DMS 273 (cell line): ENCODE data around the gene TMIGD1.

Experiments
- DNase-seq: peaks from one replicate; lab custom pipeline; 2025; ENCODE audit not compliant: unreplicated experiment; lab: John Stamatoyannopoulos, UW

The TMIGD1 gene, protein sequence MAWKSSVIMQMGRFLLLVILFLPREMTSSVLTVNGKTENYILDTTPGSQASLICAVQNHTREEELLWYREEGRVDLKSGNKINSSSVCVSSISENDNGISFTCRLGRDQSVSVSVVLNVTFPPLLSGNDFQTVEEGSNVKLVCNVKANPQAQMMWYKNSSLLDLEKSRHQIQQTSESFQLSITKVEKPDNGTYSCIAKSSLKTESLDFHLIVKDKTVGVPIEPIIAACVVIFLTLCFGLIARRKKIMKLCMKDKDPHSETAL

DNA sequence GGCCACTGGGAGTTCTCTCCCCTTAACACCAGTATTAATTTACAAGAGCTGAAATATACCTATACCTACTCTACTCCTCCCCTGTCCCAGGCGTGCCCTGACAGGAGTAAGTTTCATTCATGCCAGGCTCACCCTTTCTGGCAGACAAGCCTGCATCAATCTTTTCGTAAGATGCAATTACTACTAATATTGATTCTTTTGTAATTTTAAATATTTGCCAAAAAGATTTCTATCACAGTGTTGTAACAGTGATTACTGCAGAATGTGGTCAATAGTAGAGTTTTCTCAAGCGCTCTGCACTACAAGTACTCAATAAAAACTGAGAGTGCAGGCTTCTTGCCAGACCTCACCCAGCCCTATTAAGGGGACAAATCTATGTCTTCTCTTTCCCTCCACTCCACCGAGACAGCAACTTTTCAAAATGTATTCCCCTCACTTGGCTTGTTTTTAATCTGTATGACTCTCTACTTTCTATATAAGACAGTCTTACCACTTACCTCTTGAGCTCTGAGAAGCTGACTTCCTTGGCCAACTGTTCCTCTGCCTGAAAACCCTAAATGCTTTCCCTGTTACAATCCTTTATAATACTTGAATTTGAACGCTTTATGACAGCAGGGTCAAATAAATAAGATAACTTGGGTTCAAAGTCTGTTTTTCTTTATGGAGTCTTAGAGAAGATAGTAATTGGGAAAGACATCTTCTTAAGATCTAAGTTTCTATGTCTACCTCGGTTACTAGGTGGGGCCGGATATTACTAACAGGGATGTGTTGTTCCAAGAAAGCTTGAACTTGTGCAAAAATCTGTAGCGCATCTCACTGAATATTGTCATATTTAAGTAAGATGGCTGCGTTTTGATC is at the start of gene TMIGD1:
TSS of gene TMIGD1 (minus strand) at position 555 of the 858 bp plus-strand sequence. CDS start 1,924 bp downstream, outside the sequence.
- no peak for DNase-seq

DNA sequence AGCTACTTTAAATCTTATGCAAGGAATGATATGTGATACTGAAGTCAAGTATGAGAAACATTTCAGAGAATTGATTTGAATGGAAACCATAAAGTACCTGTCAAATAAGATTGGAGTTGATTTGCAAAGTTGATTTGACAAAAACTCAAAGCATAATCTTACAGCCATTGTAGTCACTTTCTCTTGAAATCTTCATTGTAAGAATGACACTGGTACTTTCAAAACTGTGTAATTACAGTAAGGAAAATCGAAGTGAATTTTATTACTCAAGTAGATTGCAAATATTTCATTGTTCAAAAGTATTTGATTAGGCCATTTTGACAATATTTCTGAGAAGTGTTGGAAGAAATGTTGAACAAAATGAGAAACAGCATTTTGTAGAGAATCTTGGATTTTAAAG is 48.5 kb upstream of the TMIGD1 start:
- DNase-seq = no peak

DNA sequence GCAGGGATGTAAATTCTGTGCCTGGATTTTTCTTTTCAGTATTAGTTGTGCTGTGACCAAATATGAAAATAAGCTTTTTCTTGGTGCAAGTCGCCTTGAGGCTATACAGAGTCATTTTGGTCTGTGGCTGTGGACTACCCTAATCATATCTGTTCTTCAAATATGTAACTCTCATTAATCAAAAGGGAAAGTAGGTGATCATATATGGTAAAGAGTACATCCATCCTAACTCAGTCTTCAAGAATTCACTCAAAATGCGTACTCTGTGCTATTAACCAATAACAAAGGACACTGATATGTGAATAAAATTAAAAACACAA is 47.4 kb upstream of the TMIGD1 start:
- DNase-seq = no peak

DNA sequence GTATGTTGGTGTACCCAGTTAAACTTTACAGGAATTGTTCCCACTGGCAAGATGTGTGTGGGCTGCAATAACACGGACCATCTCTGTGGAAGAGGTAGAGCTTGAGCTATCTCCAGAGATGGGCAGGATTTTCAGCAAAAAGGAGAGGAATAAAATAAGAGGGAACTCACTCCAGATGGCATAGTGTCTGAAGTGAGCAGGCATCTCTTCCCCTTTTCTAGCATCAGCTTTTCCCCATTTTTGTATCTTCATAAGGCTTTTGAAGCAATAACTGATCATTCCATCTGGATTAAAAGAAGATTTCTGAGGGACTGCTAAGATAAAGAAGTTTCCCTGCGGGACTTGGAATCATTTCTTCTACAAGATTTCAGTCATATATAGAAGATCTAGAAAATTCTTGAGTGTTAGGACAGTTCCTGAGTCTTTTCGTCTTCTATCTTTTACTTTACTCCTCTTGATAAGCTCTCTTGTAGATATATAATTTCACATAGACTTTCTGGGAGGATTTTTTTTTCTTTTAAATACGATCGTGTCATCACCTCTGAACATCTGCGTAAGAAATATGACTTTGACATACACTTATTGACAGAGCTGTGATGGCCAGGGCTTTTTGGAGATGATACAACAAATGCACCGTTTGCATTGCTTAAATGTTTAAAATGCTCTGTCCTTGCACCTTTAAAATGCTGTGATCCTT is 46.9 kb upstream of the TMIGD1 start:
- DNase-seq = no peak

DNA sequence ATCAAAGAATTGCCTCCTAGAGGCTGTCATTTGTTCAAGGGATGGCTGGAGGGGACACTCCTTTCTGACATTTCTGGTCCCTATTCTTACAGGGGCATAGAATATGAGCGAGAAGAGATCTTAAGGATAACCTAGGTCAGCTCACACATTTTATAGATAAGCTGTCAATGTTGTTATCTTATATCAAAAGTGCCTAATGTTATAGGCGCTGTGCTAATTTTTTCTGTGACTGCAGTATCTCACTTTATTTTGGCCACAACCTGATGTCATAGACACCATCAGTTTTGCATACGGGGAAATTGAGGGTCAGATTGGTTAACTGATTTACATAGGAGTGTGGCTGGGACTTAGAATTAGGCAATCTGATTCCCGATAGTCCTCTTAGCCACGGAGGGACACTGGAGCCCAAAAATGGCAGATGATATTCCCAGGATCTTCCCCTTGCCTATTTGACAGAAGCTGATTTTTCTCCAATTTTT is 46.1 kb upstream of the TMIGD1 start:
- peak; percentile 45 for DNase-seq

DNA sequence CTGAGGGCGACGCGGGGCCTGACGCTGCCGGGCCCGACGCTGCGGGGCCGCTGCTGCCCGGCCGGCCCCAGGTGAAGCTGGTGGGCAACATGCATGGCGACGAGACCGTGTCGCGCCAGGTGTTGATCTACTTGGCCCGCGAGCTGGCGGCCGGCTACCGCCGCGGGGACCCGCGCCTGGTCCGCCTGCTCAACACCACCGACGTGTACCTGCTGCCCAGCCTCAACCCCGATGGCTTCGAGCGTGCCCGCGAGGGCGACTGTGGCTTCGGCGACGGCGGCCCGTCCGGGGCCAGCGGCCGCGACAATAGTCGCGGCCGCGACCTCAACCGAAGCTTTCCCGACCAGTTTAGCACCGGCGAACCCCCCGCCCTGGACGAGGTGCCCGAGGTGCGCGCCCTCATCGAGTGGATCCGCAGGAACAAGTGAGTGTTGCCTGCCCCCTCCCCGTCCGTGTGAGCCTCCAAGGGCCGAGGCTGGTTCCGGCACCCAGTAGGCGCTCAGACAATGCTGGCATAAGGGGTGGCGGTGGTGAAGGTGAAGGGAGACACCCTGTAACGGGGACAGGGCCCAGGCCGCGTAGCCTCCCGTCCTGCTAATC is 45.5 kb upstream of the TMIGD1 start:
- DNase-seq = peak; percentile 59

DNA sequence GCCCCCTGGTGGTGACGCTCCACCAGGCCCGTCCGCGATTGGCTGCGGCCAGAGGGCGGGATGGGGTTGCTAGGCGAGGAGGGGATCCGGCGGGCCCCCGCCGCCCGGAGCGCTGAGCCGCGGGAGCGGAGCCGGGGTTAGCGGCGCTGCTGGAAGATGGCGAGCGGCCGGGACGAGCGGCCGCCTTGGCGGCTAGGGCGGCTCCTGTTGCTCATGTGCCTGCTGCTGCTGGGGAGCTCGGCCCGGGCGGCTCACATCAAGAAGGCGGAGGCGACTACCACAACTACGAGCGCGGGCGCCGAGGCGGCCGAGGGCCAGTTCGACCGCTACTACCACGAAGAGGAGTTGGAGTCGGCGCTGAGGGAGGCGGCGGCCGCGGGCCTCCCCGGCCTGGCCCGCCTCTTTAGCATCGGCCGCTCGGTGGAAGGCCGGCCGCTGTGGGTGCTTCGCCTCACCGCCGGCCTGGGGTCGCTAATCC is 45.0 kb upstream of the TMIGD1 start, which contains the start of gene CPD:
TSS of gene CPD (plus strand) at position 103 of the 478 bp plus-strand sequence. CDS start at position 157, 54 bp downstream.
- DNase-seq = peak; percentile 98

DNA sequence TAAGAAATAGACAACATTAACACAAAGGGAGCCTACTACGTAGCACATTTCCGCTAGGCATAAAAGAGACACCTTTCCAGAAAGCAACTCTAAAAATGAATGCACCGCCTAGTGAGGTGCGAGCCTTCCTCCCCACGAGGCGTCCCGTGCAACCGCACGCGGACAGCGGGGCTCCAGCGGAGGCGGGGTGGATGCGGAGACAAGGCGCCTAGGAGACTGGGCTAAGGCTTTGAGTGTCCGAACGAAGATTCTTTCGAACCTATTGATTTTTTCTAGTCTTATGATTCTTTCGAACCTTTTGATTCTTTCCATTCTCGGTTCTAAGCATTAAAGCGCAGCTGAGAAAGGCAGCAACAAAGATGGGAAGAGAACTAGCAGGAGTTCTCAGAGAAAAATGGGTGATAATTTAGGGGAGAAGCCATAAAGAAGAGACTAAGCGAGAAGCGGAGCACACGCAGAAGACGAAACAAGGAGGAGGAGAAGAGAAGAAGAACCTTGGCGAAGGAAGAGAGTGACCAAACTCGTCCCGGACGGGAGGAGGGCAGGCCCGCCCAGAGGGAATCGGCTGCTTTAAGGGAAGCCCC is 44.5 kb upstream of the TMIGD1 start:
- no peak for DNase-seq

DNA sequence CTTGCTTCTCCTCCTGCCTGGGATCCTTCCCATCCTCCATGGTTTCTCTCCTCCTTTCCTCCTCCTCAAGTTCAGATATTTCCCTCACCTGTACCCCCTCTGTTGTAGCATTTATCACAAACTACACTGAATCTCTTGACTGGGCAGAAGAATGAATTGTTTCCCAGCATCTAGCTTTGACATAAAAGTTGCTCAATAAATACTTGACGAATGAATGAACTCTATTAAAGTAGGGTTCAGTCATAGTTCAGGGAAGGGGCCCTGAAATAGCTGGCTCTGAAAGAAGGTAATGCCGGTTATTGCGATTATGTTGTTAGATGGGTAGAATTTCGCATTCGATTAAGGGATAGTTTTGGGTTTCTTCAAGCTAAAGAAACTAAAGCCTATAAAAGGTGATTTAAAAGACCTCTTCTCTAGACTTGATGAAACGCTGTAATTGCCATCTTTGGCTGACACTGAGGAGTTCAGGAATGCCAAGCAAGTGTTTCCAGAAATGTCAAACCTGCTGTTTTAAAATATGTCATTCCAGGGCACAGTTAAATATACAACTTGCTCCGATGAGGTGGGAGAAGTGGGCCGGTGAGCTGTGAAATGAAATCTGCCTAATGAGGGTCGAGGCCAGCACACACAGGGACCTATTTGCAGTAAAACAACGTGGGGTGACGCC is 43.9 kb upstream of the TMIGD1 start:
- no peak for DNase-seq

DNA sequence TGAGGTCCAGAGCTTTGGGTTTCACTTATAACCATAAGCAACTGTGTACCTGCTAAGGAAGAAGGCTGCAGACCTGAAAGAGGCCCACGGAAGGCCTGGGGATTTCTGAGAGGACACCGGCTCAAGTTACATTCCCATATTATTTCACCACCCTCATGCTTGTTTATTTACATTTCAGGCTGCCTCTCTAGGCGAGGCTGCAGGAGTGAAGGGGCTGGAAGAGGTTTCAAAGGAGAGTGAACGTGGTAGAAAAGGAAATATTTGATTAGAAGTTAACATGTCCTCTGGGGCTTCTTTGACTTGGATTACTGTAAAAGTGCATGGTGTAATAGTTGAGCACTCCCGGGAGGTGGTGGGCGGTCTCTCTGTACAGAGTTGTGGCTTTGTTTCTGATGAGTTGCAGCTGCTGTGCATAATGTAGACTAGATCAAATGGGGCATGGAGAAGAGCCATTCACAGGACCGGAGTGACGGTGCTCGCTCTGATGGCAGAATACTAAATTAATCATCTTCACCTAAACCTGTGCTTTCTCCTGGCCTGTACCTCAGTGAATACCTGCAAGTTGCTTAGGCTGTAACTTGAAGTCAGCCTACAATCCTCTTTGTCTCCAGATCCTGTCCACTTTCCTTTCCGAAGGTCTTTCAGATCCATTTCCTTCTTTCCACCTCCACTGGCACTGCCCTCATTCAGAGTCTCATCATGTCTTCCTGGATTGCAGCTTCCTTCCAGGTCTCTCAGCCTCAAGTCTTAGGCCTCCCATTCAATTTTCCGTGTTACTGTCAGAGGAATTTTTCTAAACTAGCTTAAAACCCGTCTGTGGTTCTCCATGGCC is 43.0 kb upstream of the TMIGD1 start:
- DNase-seq = peak; percentile 65

DNA sequence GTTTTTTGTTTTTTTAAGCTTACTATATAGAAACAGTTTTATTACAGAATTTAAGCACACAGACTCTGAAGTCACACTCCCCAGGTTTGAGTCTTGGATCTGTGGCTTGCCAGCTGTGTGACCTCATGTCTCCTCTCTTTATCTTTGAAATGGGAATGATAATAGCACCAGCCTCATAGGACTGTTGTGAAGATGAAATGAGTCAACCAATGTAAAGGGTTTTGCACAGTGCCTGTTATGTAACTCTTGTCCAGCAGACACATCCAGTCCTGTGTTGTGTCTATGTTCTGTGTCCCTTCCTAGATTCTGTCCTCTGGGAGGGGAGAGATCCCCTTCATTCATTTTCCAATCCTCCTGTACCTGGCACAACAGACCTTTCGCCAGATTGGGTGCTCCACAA is 41.8 kb upstream of the TMIGD1 start:
- no peak for DNase-seq

DNA sequence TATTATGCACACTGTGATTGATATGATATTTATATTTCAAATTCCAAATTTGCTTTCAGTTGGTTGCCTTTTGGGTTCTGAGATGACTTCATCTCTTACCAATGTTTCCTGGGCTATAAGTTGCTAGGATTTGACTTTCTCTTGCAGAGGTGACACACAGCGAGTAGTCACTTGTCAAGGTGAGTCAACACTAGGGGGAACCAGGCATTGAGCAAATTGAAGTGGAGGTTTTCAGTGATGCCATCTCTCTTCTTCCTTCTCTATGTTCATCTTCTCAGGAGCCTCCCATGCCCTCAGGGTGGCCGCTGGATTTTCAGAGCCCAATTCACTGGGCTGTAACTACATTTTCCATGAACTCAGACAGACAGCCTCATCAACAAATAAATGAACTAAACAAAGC is 38.9 kb upstream of the TMIGD1 start:
- DNase-seq = no peak

DNA sequence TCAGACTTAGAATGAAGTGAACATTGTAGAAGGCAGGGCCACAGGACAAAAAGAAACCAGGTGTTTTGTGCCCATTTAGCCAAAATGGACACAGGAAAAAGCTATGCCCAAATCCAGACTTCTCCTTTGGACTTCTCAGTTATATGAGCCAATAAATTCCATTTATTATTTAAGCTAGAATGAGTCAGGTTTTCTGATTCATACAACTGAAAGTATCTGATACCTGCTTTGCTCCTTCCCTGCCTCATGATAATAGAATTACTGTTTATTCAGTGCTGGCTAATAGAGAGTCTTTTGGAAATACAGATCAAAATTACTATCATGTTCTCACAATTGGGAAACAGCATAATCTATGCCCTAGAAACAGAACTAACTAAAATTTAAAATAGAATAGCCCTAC is 36.1 kb upstream of the TMIGD1 start:
- no peak for DNase-seq

DNA sequence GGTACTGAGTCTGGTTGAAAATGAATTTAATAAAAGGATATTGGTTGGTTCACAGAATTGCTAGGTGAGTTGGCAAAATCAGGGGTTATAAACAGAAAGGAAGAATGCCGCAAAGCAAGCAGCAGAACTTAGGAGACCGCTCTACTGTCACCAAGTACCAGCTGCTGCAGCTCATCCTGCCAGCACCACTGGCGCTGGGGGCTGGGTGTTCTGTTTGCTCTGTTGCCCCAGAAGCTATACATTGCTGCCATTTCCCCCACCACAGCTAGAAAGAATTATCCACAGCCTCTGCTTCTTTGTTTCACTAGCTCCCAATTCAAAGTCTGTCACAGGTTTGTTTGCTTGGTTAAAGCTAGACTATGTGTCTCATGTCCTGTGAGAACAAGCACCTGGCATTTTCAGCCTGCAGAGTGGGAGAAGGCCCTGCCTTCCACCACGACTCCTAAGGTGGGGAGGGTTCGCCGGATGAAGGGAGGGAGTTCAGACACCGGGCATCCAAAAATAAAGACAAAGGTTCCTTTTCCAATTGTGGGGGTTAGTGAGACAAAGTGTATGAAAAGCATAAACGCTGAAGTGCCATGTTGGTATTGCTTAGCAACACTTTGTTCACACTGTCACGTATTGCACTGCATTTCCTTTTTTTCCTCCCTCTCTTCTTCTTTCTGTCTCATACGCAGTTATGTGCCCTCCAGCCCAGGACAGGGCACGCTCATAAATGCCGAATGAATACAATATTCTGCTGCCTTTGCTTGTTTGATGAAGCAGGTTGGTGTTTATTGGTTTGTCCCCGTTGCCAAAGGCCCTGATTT is 35.3 kb upstream of the TMIGD1 start:
- no peak for DNase-seq

DNA sequence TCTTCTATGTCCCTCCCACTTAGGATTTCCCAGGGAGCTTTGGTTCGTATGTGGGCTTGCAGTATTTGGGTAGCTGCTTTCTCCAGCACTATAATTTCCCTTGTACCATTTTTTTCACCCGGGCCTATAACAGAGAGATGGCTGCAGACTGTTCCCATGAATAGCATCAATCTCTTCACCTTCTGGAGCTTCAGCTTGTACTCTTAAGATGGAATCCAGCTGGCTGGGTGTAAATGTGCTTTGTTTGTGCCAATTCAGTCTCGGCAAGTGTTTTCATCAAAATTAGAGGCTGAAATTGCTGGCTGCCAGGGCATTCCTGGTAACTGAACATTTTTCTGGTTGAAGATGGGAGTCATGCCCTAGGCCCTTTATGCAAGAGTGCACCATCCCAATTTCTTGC is 32.7 kb upstream of the TMIGD1 start:
- DNase-seq = no peak

DNA sequence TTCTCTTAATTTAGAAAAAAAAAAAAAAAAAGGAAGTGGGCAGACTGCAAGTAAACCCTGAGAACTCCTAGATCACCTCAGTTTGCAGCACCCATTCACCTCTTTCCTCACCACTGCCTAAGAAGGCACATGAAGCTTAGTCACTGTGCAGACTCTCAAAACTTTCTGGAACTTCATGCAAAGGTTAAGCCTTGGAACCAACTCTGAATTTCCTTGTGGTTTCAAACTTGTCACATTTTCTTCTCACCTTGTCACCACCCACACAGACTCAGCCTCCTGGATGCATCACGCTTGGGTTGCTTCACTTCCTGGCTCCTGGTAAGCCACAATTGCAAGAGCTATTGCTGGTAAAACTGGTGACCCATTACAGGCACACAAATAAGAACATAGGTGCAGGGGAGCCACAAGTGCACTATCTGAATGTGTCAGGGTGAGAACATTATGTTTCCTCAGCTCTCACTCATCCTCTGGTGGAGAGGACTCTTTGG is 29.9 kb upstream of the TMIGD1 start:
- DNase-seq = no peak

DNA sequence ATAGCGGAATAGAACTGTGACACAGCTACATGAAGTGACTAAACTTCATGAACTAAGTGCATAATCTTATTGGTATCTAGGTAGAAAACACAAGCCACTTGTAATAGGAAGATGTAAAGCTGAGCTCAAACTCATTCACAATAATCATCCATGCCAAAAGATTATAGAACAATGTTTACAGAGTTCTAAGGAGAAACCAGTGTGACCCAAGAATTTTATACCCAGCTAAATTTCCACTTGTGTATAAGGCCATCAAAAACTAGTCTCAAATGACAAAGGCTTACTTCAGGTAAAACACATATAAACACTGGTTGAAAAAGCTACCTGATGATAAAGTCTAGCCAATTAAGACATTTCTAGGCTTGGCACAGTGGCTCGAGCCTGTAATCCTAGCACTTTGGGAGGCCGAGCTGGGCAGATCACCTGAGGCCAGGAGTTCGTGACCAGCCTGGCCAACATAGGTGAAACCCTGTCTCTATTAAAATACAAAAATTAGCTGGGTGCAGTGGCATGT is 28.0 kb upstream of the TMIGD1 start:
- peak; percentile 17 for DNase-seq
